RWPE2 (cell line): ENCODE measurements around the gene NOS1AP.

Experiments
- ATAC-seq: fragments of 200-7000 bp; cut with Tn5 transposase; 3 replicates; pipeline ENCODE4 v1.9.1; 2021; ENCODE audit warnings: low read depth
- DNase-seq: peaks from one replicate; pipeline ENCODE4 v3.0.0-alpha.2; 2020; ENCODE audit warnings: low spot score
- H3K27ac ChIP-seq: fragments of 450-650 bp; 2 replicates; pipeline ENCODE4 v1.5.1; 2017; ENCODE audit warnings: mild to moderate bottlenecking; ENCODE audit not compliant: poor library complexity, severe bottlenecking
- H3K27me3 ChIP-seq: fragments of 250-450 bp; sonication (Bioruptor Pico); 2 replicates; pipeline ENCODE4 v1.5.1; 2021; ENCODE audit warnings: mild to moderate bottlenecking, moderate library complexity; ENCODE audit not compliant: insufficient read depth, poor library complexity, severe bottlenecking
- H3K36me3 ChIP-seq: fragments of 250-450 bp; sonication (Bioruptor Pico); 2 replicates; pipeline ENCODE4 v1.5.1; 2020; ENCODE audit warnings: low read depth, mild to moderate bottlenecking, moderate library complexity
- H3K4me1 ChIP-seq: fragments of 250-450 bp; sonication (Bioruptor Pico); 2 replicates; pipeline ENCODE4 v1.5.1; 2021; ENCODE audit warnings: mild to moderate bottlenecking, moderate library complexity; ENCODE audit not compliant: insufficient read depth, poor library complexity, severe bottlenecking
- H3K4me3 ChIP-seq: fragments of 250-450 bp; sonication (Bioruptor Pico); 2 replicates; pipeline ENCODE4 v1.5.1; 2021; ENCODE audit warnings: mild to moderate bottlenecking, moderate library complexity; ENCODE audit not compliant: severe bottlenecking
- H3K9me3 ChIP-seq: fragments of 250-450 bp; sonication (Bioruptor Pico); 2 replicates; pipeline ENCODE4 v1.5.1; 2021; ENCODE audit warnings: mild to moderate bottlenecking, moderate library complexity; ENCODE audit not compliant: severe bottlenecking
- CTCF ChIP-seq: fragments of 450-650 bp; IDR thresholded peaks from one replicate; pipeline ENCODE4 v1.5.1; 2017; ENCODE audit warnings: mild to moderate bottlenecking, moderate library complexity; ENCODE audit not compliant: poor library complexity, severe bottlenecking

NOS1AP gene

GRCh38 chr1:162137179-162137960, 67.9 kb downstream of the NOS1AP start:
- Histone ChIP-seq H3K9me3 (no peaks in the 10 kb centered on the region), H3K4me1 (peaks cover 31% of the 10 kb centered on the region), H3K36me3 (no peaks in the 10 kb centered on the region), H3K27me3 (no peaks in the 10 kb centered on the region), H3K4me3 (no peak overlapping the region), H3K27ac (peak overlapping the region; percentile 63)
- DNase-seq = no peak
- ATAC-seq = no peak
- TF ChIP-seq CTCF = no peak

GRCh38 chr1:162138112-162138511, 68.6 kb downstream of the NOS1AP start:
- H3K4me1 ChIP-seq = peaks cover 31% of the 10 kb centered on the region
- no peak for TF ChIP-seq CTCF
- ATAC-seq (no peak), DNase-seq (no peak)
- no peak overlapping the region for H3K27ac ChIP-seq
- no peaks in the 10 kb centered on the region for H3K9me3 ChIP-seq
- H3K27me3 ChIP-seq = no peaks in the 10 kb centered on the region
- no peak overlapping the region for H3K4me3 ChIP-seq
- H3K36me3 ChIP-seq = no peaks in the 10 kb centered on the region

- no peaks in the 10 kb centered on the region for H3K9me3 ChIP-seq
- no peak overlapping the region for H3K27ac ChIP-seq
- H3K27me3 ChIP-seq = no peaks in the 10 kb centered on the region
- H3K4me3 ChIP-seq = no peak overlapping the region
- no peak for TF ChIP-seq CTCF
- DNase-seq (no peak), ATAC-seq (no peak)
- peaks cover 31% of the 10 kb centered on the region for H3K4me1 ChIP-seq
- no peaks in the 10 kb centered on the region for H3K36me3 ChIP-seq
Measured at GRCh38 chr1:162138599-162139181, 69.2 kb downstream of the NOS1AP start.

GRCh38 chr1:162139211-162139610, 69.7 kb downstream of the NOS1AP start:
- no peaks in the 10 kb centered on the region for H3K9me3 ChIP-seq
- ATAC-seq (no peak), DNase-seq (no peak)
- no peak overlapping the region for H3K27ac ChIP-seq
- H3K27me3 ChIP-seq = no peaks in the 10 kb centered on the region
- H3K36me3 ChIP-seq = no peaks in the 10 kb centered on the region
- peaks cover 31% of the 10 kb centered on the region for H3K4me1 ChIP-seq
- no peak for TF ChIP-seq CTCF
- no peak overlapping the region for H3K4me3 ChIP-seq
